Measurements from ENCODE around the gene EFCAB6.

EFCAB6 gene

DNA sequence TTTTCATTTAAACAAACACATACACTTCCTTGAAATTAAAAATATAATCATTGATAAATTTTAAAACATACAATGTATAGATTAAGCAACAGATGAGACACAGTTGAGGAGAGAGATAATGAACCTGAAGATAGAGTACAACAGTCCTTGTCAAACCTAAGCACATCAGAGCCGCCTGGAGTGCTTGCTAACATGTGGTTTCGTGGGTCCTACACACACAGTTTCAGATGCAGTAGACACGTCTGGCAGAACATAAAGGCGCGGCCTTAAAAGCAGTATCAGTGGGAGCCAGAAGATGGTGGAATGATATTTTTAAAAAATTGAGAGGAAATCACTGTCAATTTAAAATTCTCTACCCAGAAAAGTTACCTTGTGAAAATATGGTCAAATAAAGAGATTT is 265.9 kb downstream of the EFCAB6 start:
- no peak for DNase-seq

DNA sequence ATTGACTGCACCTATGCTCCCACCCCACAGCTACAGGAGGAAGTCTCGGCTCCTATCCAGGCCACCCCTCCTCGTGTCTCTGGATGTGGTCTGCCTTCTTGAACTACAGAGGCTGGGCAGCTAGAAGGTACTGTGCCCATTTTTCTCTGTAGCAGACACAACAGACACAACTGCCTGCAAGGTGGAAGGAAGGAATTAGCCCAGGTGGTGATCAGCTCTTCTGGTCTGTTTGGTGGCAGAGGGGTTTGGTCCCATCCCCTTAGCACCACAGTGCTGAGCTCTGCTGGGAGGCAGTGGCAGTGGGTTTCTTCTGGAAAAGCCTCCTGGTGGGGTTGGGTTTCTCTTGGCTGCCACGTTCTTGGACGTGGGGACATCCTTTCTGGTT is 267.8 kb downstream of the EFCAB6 start:
- DNase-seq = no peak

- no peak for DNase-seq
Measured at GRCh38 chr22:43543522-43544288, 268.4 kb downstream of the EFCAB6 start.

GRCh38 chr22:43542681-43543521 is 269.2 kb downstream of the EFCAB6 start:
- DNase-seq = no peak

DNA sequence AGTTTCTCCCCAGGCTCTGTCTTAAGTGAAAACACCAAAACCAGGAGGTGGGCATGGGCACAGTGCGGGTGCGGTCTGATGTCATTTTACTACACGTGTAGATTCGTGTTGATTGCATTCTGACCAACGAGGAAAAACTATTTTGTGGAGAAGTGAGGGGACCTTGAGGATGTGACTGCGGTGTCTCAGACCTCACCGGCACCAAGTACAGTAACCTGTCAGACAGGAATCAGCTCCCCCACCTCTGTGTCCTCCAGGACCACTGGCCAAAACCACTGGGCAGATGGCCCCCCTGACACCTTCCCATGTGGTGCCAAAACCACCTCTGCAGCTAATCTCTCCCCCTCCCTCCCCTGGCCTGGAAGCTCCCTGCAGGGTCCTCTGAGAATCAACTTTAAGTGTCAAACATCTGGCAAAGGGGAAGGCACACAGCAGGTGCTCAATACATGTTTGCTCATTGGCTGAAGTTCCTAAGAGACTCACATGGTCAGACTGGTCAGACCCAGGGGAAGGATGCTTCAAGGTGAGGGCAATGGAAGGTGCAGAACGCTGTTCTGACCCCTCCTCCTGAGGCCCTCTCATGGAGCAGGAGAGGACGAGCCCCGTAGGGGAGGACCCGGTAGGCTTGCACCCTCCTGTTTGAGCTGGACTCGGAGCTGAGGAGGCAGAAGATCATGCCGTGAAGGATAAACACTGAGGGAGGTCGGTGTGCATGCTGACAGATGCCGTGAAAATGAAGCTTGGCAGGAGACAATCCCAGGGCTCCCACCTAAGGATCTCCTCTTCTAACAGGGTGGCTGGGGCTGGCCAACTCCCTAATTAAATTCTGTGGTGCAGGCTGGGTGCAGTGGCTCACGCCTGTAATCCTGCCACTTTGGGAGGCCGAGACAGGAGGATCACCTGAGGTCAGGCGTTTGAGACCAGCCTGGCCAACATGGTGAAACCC is 270.4 kb downstream of the EFCAB6 start:
- no peak for DNase-seq

- no peak for DNase-seq
Measured at GRCh38 chr22:43541022-43541421, 271.1 kb downstream of the EFCAB6 start.

- DNase-seq = no peak
Measured at GRCh38 chr22:43540529-43540923, 271.6 kb downstream of the EFCAB6 start.

DNA sequence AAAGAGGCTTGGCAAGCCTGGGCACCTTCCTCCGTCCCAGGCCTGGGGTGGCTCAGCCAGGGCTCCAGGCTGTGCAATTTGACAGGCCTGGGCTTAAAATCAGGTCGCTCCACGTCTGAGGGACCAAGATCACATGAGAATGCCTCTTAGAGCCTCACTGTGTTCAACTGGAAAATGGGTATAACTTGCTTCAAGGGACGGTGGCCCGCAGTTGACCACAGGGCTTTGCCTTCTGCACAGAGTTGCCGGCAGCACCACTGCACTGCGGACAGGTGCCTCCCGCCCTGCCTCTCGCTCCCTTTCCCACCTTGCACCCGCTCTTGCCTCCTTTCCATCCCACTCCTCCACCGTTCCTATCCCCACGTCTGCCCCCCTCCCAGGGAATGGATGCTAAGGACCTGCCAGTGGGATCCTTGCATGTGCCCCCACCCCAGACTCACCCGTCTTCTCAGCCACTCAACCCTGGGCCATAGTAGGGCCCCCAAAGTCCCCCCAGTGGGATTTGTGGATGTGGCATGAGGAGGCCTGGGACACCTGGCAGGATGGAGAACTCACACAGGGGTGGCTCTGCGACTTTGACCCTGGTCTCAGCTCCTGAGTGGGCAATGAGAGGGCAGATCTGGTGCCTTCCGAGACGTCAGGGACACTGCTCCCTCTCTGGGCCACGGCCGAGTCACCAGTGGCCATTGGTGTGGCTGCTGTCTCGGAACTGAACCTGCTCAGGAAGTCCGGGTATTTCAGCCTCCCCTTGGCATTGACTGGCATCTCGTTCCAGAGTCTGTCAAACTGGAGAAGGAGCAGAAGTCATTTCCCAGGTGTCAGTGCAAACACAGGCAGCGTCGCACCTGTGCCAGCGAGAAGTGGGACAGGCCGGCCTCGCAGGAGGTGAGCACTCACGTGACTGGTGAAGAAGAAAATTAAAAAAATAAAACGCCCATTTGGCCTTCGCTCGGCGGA is 272.3 kb downstream of the EFCAB6 start:
- DNase-seq = no peak

DNA sequence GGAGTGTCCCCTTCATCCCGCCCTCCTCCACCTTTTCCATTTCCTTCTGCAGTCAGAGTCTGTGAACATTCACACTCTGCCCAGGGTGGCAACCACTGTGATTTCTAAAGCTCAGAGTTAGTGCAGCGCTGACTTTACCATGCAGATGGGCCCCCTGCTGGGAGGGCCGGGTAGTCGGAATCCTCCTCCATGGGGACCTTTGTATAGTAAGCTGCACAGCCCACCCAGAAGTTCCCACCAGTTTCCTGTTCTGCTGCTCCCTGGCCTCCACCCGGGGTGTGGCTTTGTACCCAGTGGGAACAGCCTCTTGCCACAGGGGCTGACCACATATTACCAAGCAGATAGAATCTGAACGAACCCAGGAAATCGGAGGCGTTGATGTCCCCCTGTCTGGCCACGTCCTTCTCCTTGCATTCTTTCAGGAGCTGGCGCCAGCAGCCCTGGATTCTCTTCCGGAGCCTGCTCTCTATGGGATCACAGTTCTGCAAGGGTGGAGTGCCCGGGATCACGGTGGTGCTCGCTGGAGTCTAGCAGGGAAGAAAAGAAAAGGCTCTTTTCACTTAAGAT is 275.0 kb downstream of the EFCAB6 start:
- no peak for DNase-seq

- DNase-seq = no peak
Measured at GRCh38 chr22:43535741-43536140, 276.4 kb downstream of the EFCAB6 start.

DNA sequence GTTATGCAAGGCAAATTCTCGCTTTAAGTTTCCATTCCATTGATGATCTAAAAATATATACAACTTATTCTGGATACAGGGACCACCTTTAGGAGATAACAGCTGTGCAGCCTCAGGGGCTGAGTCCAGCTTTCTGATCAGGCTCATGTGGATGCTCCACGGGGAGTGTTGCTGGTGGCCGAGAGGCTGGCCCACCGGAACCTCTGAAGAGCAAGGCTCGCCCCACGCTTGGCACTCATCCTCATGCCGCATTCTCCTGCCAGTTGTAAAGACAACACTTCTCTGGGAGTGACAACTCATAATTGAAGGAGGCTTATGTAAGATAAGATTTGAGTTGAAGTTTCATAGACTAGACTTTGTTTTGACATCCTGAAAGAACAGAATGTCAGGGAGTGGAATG is 276.8 kb downstream of the EFCAB6 start:
- no peak for DNase-seq

DNA sequence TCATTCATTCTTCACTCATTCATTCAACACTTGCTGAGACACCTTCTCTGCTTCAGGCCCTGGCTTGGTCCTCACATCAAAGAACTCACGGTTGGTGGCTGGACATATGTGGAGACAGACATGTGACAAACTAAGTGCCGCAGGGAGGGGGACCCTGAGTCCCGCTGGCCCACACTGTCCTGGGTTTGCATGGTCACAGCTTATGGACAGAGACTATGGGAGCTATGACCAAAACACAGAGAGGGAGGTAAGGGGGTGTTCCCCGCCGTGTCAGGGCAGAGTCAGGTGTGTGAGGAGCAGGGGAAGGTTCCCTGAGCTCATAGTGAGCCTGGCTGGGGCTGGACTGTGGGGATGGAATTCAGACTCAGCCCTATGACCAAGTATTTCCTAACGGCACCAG is 277.2 kb downstream of the EFCAB6 start:
- DNase-seq = no peak

DNA sequence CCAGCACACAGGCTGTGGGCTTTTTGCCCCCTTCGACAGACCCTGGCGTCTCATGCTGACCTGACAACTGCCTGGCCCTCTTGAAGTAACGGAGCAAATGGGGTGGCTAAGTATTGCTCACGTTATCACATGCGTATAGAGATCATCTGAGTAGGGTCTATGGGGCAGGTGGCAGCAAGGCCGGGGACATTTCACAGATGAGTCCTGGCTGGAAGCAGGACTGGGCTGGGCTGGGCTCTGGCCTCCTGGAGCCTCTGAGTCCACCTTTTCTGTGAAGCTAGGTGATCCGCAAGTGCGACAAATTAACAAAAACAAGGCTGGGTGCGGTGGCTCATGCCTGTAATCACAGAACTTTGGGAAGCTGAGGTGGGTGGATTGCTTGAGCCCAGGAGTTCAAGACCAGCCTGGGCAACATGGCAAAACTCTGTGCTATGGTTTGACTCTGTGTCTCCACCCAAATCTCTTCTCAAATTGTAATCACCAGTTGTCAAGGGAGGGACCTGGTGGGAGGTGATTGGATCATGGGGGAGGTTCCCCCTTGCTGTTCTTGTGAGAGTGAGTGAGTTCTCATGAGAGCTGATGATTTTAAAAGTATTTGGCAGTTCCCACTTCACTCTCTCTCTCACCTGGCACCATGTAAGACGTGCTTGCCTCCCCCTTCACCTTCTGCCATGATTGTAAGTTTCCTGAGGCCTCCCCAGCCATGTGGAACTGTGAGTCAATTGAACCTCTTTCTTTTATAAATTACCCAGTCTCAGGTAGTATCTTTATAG is 278.3 kb downstream of the EFCAB6 start:
- DNase-seq = no peak

GRCh38 chr22:43533156-43533530 is 279.0 kb downstream of the EFCAB6 start:
- no peak for DNase-seq

DNA sequence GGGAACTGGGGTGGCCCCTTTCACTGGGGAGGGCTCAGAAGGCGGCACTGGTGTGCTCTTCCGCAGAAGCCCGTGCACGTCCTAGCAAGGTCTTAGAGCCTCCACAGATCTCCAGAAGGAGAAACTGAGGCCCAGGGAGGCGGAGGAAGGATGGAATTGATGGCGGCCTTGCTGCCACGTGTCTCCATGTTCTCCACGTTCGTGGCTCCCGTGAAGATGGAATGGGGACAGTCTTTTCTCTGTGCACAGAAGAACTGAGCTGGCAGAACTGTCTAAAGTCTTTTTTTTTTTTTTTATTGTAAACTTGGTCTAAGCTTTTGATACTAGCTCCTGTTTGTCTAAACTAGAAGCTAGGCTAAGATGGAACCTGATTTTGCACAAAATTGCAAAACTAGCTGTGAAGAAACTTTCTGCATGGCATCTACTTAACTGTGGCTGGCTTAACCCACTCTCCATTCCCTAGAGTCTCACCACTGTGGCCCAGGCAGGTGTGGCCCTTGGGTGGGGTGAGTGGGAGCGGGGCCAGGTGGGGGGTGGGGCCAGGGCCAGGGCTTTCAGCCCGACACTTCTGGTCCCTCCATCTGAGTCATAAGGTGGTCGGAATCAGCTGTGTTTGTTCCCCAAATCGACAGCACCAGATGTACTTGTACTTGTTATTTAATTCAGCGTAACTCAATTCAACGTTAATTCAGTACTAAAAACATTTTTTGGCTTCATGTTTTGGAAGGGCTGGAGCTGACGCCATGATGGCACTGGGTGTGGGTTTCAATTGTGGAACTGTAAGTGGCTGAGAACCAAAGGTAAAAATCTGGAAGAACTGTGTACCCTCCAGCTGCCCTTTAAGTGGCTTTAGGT is 279.6 kb downstream of the EFCAB6 start:
- no peak for DNase-seq

GRCh38 chr22:43531651-43532050 is 280.5 kb downstream of the EFCAB6 start:
- no peak for DNase-seq

GRCh38 chr22:43530349-43531201 is 281.5 kb downstream of the EFCAB6 start:
- DNase-seq = no peak

DNA sequence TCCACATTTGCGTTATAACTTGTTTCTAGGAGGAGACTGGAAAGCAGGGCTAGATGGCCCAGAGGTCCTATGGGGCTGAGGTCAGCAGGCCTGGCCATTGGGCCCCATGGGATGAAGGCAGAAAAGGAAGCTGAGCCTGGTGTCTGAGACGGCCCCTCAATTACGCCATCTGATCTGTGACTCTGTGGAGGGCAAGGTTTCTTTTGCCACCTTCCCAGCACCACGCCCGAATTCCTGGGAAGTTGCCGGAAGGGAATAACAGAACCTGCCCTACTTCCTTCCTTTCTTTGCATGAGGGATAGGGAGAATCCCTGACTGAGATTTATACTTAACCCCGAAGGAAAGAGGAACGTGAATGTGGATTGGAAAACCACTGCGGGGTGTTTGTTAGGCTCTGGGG is 282.2 kb downstream of the EFCAB6 start:
- DNase-seq = no peak

Data from right kidney (tissue), 1 donor.